ENCODE data around the gene NPAS3.
A peak's percentile ranks its signal among the peaks of the same experiment; 100 is the strongest.

Gene NPAS3

GRCh38 chr14:33689680-33690079 lies 751.0 kb downstream of the NPAS3 start:
- DNase-seq (ENCODE audit: low read depth): no peak
- TF ChIP-seq, protein P1, sequence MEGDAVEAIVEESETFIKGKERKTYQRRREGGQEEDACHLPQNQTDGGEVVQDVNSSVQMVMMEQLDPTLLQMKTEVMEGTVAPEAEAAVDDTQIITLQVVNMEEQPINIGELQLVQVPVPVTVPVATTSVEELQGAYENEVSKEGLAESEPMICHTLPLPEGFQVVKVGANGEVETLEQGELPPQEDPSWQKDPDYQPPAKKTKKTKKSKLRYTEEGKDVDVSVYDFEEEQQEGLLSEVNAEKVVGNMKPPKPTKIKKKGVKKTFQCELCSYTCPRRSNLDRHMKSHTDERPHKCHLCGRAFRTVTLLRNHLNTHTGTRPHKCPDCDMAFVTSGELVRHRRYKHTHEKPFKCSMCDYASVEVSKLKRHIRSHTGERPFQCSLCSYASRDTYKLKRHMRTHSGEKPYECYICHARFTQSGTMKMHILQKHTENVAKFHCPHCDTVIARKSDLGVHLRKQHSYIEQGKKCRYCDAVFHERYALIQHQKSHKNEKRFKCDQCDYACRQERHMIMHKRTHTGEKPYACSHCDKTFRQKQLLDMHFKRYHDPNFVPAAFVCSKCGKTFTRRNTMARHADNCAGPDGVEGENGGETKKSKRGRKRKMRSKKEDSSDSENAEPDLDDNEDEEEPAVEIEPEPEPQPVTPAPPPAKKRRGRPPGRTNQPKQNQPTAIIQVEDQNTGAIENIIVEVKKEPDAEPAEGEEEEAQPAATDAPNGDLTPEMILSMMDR (conservative IDR thresholded peaks at IDR 0.05; ENCODE audit: low read length): no peak
- H3K4me3 ChIP-seq (ENCODE audit: low read length): no peak overlapping the region

GRCh38 chr14:33691907-33692306 lies 753.2 kb downstream of the NPAS3 start:
- TF ChIP-seq, protein P1 (conservative IDR thresholded peaks at IDR 0.05; ENCODE audit: low read length): no peak
- no peak for DNase-seq (ENCODE audit: low read depth)
- no peak overlapping the region for H3K4me3 ChIP-seq (ENCODE audit: low read length)

DNA sequence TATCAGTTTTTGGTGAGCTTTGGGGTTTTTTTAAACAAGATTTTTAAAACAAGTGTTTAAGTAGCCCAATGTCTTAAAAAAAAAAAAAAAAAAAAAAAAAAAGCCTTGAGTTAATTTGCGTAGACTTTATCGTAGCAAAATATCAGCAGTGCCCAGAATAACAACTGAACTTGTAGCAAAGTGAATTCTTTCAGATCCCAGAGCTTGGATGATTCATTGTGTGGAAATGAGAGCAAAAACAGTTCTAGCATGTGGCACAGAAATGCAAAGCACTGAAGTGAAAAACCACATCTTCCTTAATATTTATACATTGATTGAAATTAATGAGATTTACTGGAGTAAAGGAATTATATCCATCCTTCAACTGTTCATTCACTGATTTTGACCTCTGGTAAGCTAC lies 754.1 kb downstream of the NPAS3 start:
- H3K4me3 ChIP-seq (ENCODE audit: low read length): no peak overlapping the region
- TF ChIP-seq, protein P1 (conservative IDR thresholded peaks at IDR 0.05; ENCODE audit: low read length): no peak
- DNase-seq (ENCODE audit: low read depth): peak; percentile 88

DNA sequence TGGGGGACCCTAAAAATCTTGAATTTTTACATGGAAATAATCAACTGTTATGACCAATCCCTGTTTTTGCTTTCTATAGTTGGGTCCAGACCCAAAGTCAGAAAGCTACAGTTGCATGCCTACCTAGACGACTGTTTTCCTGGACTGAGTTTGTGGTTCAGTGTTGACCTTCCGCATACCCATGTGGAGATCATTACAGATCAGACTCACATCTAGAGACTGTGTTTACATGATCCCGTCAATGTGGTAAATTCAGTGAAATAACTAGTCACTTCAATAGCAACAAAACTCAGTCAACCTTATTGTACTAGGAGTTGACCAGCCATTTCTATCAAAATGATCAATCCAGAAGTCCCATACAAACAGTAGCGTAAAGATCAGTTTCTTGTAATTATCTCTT lies 754.6 kb downstream of the NPAS3 start:
- DNase-seq (ENCODE audit: low read depth): peak; percentile 85
- TF ChIP-seq, protein P1 (conservative IDR thresholded peaks at IDR 0.05; ENCODE audit: low read length): no peak
- no peak overlapping the region for H3K4me3 ChIP-seq (ENCODE audit: low read length)

DNA sequence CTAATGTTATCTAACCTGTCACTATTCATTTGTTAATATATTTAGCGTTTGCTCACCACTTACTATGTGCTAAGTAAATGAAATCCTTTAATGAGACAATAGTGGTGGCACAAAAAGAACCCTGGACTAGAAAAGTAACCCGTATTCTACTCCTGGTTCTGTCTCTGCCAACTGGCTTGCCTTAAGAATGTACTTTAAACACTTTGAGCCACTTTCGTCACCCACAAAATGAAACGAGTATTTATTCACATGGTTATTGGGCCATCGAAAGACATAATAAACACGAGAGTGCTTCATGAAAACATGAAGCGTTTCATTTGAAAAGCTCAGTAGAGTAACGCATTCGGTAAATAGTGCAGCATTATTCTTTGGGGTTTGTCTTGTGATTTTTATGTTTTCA lies 757.5 kb downstream of the NPAS3 start:
- no peak for DNase-seq (ENCODE audit: low read depth)
- no peak overlapping the region for H3K4me3 ChIP-seq (ENCODE audit: low read length)
- TF ChIP-seq, protein P1 (conservative IDR thresholded peaks at IDR 0.05; ENCODE audit: low read length): no peak

GRCh38 chr14:33699300-33699983 lies 760.8 kb downstream of the NPAS3 start:
- H3K4me3 ChIP-seq (ENCODE audit: low read length): no peak overlapping the region
- TF ChIP-seq, protein P1 (conservative IDR thresholded peaks at IDR 0.05; ENCODE audit: low read length): no peak
- no peak for DNase-seq (ENCODE audit: low read depth)

DNA sequence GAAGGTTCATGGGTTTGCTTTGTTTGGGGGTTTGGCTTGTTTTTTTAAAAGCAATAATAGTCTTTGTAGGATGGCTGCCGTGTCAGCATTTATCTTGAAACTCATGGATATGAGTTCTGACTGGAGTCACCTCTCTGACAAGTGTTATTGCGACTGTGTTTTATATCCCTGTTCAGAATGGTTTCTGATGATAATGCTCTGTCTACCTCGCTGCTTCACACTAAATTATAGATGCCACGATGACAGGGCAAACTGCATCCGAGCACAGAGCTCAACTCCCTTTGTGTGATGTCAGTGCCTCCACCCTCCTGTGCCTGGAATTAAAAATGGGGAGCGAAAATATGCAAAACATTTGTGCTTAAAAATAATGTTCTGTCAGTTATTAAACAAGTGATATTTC lies 761.4 kb downstream of the NPAS3 start:
- no peak for DNase-seq (ENCODE audit: low read depth)
- H3K4me3 ChIP-seq (ENCODE audit: low read length): no peak overlapping the region
- TF ChIP-seq, protein P1 (conservative IDR thresholded peaks at IDR 0.05; ENCODE audit: low read length): no peak
